Spleen (tissue), 11 donors: ENCODE measurements around the gene TRPC4AP. TPM values are rescaled to one million over a fixed set of nuclear protein-coding genes. Genes with fewer than 3 reads are reported as not detected.
"Not testable (repeated sequence)": the region's sequence is repeated elsewhere in the genome, so short reads cannot be mapped to it uniquely, and the experiment has no call there.

ENCODE experiments used
- DNase-seq: peaks from one replicate; pipeline ENCODE4 v3.0.0-alpha.2; 2020
- H3K27ac ChIP-seq, 8 donors: fragments of 200-600 bp; sonication (generic) in 7 of 8; 1 replicate in 4 of 8; 2 replicates in 4 of 8; pipeline versions ENCODE4 v1.5.0 to v1.8.0; 2016 to 2021; ENCODE audit warnings: inconsistent platforms in 4 of 8, mild to moderate bottlenecking in 4 of 8, moderate library complexity in 1 of 8
- H3K27me3 ChIP-seq, 7 donors: fragments of 200-600 bp; sonication (generic) in 6 of 7; replicated peaks in 1 of 7; 1 replicate in 4 of 7; 2 replicates in 3 of 7; pipeline versions ENCODE4 v1.5.0 to v1.8.0; 2016 to 2021; ENCODE audit warnings: inconsistent platforms in 3 of 7, mild to moderate bottlenecking in 1 of 7
- H3K36me3 ChIP-seq, 6 donors: fragments of 200-600 bp; sonication (generic) in 5 of 6; 1 replicate in 4 of 6; 2 replicates in 2 of 6; pipeline versions ENCODE4 v1.5.0 to v1.8.0; 2016 to 2021; ENCODE audit warnings: inconsistent platforms in 2 of 6
- H3K4me1 ChIP-seq, 6 donors: fragments of 200-600 bp; sonication (generic) in 5 of 6; 1 replicate in 3 of 6; 2 replicates in 3 of 6; pipeline versions ENCODE4 v1.5.0 to v1.8.0; 2016 to 2021; ENCODE audit warnings: inconsistent platforms in 3 of 6
- H3K4me3 ChIP-seq, 8 donors: fragments of 200-600 bp; sonication (generic) in 7 of 8; 1 replicate in 4 of 8; 2 replicates in 4 of 8; pipeline versions ENCODE4 v1.5.0 to v1.8.0; 2016 to 2021; ENCODE audit warnings: inconsistent platforms in 4 of 8, mild to moderate bottlenecking in 4 of 8, moderate library complexity in 2 of 8
- H3K9me3 ChIP-seq, 8 donors: fragments of 200-600 bp; sonication (generic) in 7 of 8; 1 replicate in 4 of 8; 2 replicates in 4 of 8; pipeline versions ENCODE4 v1.5.0 to v1.8.0; 2016 to 2021; ENCODE audit warnings: inconsistent platforms in 4 of 8
- POLR2A ChIP-seq, 3 donors: fragments of 450-650 bp; IDR thresholded peaks; one replicate each; pipeline ENCODE4 v1.5.1; 2017; ENCODE audit warnings: antibody characterized with exemption in 3 of 3, mild to moderate bottlenecking in 1 of 3
- POLR2AphosphoS5 ChIP-seq, 3 donors: sonication (generic); formaldehyde crosslinking; IDR thresholded peaks; one replicate each; pipeline ENCODE4 v1.5.1; 2017; ENCODE audit warnings: antibody characterized with exemption in 3 of 3
- WGBS, 5 donors: extraction: QIAGEN DNeasy Blood & Tissue Kit in 3 of 5; methylation state at CpG; one replicate each; pipeline versions ENCODE4 v1.1.5 to v1.1.7; 2013 to 2018; 5-methylcytosine and 5-hydroxymethylcytosine counted together
- intact Hi-C: fragments of 100-400 bp; cut with DNase I; formaldehyde crosslinking; loops from one replicate; pipeline ENCODE4 v1.15.0; 2023; ENCODE audit warnings: low total_unique reads
- polyA plus RNA-seq, 3 donors: library from polyadenylated mRNA; stranded (reverse); fragments of 200-250 nt; gene quantifications; one replicate each; pipeline ENCODE4 v1.2.1, GENCODE V29; 2013
- total RNA-seq, 7 donors: library from RNA; depleted of rRNA in 3 of 7; stranded (reverse); fragments of >200 nt in 3 of 7; fragmentation: NEBNext Ultra II Directional in 4 of 7; extraction: Animal tissue kit (Norgen Biotek cat#: 25700) in 4 of 7; gene quantifications; one replicate each; pipeline versions ENCODE4 v1.1.0 to v1.2.1, GENCODE V29; 2016 to 2021
- TF ChIP-seq, protein P1 (sequence below), 11 experiments: fragments of 200-600 bp in 7 of 11; fragments of 450-650 bp in 4 of 11; sonication (generic) in 4 of 11; IDR thresholded peaks in 8 of 11; conservative IDR thresholded peaks in 3 of 11; 1 replicate in 7 of 11; 2 replicates in 4 of 11; pipeline versions ENCODE4 v1.4.0 to v1.8.0; 2016 to 2021; ENCODE audit warnings: antibody characterized with exemption in 11 of 11, inconsistent platforms in 4 of 11, mild to moderate bottlenecking in 1 of 11
- donor health status: healthy with polysubstance abuse.
- donor health status: DM: no; HTN: no; CAD: no; lungs with moderate emphysema.
- donor health status: DM: no; HTN: no; CAD: no.
- donor health status: Bipolar disorder and iron deficiency.
- donor health status: healthy.
- donor health status: DM: no; HTN: no; CAD: no.
- donor health status: DM: yes; HTN: yes; CAD: no.

TRPC4AP gene
- total and polyA plus RNA-seq, 10 donors = 26.3 to 81.7 (median 64.9) TPM

DNA sequence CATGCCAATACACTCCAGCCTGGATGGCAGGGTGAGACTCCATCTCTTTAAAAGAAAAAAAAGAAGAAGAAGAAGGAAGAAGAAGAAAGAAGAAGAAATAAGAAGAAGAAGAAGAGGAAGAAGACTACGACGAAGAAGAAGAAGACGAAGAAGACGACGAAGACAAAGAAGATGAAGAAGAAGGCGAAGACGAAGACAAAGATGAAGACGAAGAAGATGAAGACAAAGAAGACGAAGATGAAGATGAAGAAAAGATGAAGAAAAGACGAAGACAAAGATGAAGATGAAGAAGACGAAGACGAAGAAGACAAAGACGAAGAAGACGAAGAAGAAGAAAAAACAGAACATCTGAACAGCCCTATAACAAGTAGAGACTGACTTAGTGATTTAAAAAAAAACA is 33.0 kb downstream of the TRPC4AP start:
- H3K9me3 ChIP-seq = no peaks in the 10 kb centered on the region
- H3K27me3 ChIP-seq = no peaks in the 10 kb centered on the region
- H3K27ac ChIP-seq = no peak overlapping the region
- intact Hi-C loops = no loop called here
- peaks cover 0 to 52% (median 27%) of the 10 kb centered on the region in 6 donors for H3K4me1 ChIP-seq
- TF ChIP-seq POLR2AphosphoS5 (IDR thresholded peaks at IDR 0.05) = no peak
- TF ChIP-seq, protein P1, sequence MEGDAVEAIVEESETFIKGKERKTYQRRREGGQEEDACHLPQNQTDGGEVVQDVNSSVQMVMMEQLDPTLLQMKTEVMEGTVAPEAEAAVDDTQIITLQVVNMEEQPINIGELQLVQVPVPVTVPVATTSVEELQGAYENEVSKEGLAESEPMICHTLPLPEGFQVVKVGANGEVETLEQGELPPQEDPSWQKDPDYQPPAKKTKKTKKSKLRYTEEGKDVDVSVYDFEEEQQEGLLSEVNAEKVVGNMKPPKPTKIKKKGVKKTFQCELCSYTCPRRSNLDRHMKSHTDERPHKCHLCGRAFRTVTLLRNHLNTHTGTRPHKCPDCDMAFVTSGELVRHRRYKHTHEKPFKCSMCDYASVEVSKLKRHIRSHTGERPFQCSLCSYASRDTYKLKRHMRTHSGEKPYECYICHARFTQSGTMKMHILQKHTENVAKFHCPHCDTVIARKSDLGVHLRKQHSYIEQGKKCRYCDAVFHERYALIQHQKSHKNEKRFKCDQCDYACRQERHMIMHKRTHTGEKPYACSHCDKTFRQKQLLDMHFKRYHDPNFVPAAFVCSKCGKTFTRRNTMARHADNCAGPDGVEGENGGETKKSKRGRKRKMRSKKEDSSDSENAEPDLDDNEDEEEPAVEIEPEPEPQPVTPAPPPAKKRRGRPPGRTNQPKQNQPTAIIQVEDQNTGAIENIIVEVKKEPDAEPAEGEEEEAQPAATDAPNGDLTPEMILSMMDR (IDR thresholded peaks at IDR 0.05 in 8 of 11, conservative IDR thresholded peaks at IDR 0.05 in 3 of 11) = no peak
- TF ChIP-seq POLR2A (IDR thresholded peaks at IDR 0.05) = no peak
- H3K36me3 ChIP-seq = peaks cover 0 to 49% (median 5%) of the 10 kb centered on the region in 6 donors
- no peak for DNase-seq
- WGBS, 5 donors = 86 to 96% (median 92%) methylated on average over 14 of the region's 14 CpGs
- H3K4me3 ChIP-seq = no peak overlapping the region

DNA sequence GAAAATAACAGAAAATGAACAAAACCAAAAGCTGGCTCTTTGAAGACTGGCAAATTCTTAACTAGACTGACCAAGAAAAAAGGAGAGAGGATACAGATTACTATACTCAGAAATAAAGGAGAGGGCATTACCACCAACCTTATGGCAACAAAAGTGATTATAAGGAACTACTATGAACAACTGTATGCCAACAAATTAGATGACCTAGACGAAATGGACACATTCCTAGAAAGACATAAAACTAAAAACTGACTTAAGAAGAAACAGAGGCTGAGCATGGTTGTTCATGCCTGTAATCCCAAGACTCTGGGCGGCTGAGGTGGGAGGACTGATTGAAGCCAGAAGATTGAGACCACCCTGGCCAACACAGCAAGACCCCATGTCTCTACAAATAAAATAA is 33.5 kb downstream of the TRPC4AP start:
- DNase-seq = no peak
- WGBS, 5 donors = 89 to 98% (median 97%) methylated on average over 2 of the region's 2 CpGs
- H3K4me1 ChIP-seq = peaks cover 0 to 49% (median 27%) of the 10 kb centered on the region in 6 donors
- no peaks in the 10 kb centered on the region for H3K9me3 ChIP-seq
- H3K27ac ChIP-seq = no peak overlapping the region
- no peak overlapping the region for H3K4me3 ChIP-seq
- intact Hi-C loops = no loop called here
- no peak for TF ChIP-seq POLR2AphosphoS5 (IDR thresholded peaks at IDR 0.05)
- no peak for TF ChIP-seq POLR2A (IDR thresholded peaks at IDR 0.05)
- TF ChIP-seq, protein P1 (IDR thresholded peaks at IDR 0.05 in 8 of 11, conservative IDR thresholded peaks at IDR 0.05 in 3 of 11) = no peak
- H3K27me3 ChIP-seq = no peaks in the 10 kb centered on the region
- peaks cover 0 to 54% (median 7%) of the 10 kb centered on the region in 6 donors for H3K36me3 ChIP-seq

DNA sequence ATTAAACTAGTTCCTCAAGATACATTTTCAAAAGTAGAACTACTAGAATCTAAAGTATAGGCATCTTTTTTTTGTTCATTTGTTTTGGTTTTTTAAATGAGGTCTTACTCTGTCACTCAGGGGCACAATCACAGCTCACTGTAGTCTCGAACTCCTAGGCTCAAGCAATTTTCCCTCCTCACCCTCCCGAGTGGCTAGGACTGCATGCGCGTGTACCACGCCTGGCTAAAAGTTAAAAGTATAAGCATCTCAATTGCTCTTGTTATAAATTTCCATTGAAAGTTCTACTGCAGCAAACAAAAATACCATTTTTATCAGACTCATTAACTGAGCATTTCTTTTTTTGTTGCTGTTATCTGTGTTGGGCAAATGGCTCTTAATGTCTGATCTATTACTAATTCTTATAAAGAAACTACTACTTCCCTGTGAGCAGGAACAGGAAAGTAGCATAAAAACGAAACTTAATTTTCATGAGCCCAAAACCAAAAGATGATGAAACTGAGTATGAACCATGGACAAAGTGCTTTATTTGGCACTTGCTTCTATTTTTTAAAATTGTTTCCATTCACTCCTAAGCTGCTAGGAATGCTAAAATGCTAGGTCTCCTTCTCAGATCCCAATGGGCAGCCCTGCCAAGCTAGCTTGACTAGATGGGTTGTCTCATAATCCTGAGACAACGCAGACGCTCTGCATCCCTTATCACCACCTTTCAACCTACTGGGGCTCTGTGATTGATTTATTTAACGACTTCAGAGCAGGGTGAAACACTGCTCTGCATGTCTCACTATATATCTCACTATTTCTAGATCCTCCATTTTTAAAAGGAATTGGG is 36.9 kb downstream of the TRPC4AP start:
- 61 to 88% (median 69%) methylated on average over 9 of the region's 9 CpGs for WGBS, 5 donors
- H3K27ac ChIP-seq = peak overlapping the region in 2 of 8 donors; percentile 4 to 42
- H3K4me3 ChIP-seq = no peak overlapping the region
- no peak for DNase-seq
- no peaks in the 10 kb centered on the region for H3K27me3 ChIP-seq
- TF ChIP-seq, protein P1 (IDR thresholded peaks at IDR 0.05 in 8 of 11, conservative IDR thresholded peaks at IDR 0.05 in 3 of 11) = no peak
- TF ChIP-seq POLR2A (IDR thresholded peaks at IDR 0.05) (no peak), POLR2AphosphoS5 (IDR thresholded peaks at IDR 0.05) (no peak)
- H3K36me3 ChIP-seq = peaks cover 0 to 68% (median 11%) of the 10 kb centered on the region in 6 donors
- intact Hi-C loops = no loop called here
- H3K9me3 ChIP-seq = no peaks in the 10 kb centered on the region
- H3K4me1 ChIP-seq = peaks cover 0 to 27% (median 15%) of the 10 kb centered on the region in 6 donors

DNA sequence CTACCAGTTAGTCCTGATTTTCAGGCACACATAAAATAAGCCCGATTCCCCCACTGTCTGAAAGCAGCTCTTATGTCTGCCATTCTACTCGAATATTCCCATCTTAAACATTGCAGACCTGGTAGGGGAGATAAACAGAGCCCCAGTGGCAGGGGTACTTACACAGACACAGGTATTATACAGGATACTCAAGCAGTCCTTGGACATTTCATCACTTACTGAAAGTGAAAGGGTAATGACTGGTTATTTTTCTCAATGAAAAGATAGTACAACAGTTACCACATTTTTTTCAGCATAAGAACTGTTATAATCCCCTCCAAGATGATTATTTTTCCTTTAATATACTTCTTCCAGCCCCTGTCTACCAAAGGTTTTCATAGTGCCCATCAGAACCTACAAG is 37.8 kb downstream of the TRPC4AP start:
- no peak overlapping the region for H3K27ac ChIP-seq
- H3K4me1 ChIP-seq = peaks cover 0 to 27% (median 15%) of the 10 kb centered on the region in 6 donors
- H3K4me3 ChIP-seq = no peak overlapping the region
- 78 to 96% (median 92%) methylated on average over 2 of the region's 2 CpGs for WGBS, 5 donors
- peaks cover 0 to 77% (median 15%) of the 10 kb centered on the region in 6 donors for H3K36me3 ChIP-seq
- no peak for DNase-seq
- intact Hi-C loops = no loop called here
- TF ChIP-seq, protein P1 (IDR thresholded peaks at IDR 0.05 in 8 of 11, conservative IDR thresholded peaks at IDR 0.05 in 3 of 11) = no peak
- no peak for TF ChIP-seq POLR2A (IDR thresholded peaks at IDR 0.05)
- TF ChIP-seq POLR2AphosphoS5 (IDR thresholded peaks at IDR 0.05) = no peak
- no peaks in the 10 kb centered on the region for H3K27me3 ChIP-seq
- H3K9me3 ChIP-seq = no peaks in the 10 kb centered on the region

DNA sequence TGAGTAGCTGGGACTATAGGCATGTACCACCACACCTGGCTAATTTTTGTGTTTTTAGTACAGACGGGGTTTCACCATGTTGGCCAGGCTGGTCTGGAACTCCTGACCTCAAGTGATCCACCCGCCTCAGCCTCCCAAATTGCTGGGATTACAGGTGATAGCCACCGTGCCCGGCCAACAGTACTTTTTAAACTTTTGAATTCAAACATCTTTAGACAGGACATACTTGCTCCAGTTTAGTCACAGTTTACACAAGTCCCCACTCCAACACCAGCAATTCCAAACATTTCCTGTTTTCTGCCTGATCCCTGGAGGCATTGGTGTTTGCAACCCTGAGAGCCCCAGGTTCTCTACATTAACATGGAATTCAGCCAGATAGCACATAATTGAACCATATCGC is 40.0 kb downstream of the TRPC4AP start:
- 86 to 100% (median 93%) methylated on average over 5 of the region's 5 CpGs for WGBS, 5 donors
- H3K27ac ChIP-seq, DNase-seq, H3K9me3 ChIP-seq, H3K27me3 ChIP-seq, intact Hi-C loops, H3K4me3 ChIP-seq: not testable (repeated sequence)
- H3K4me1 ChIP-seq = peaks cover 0 to 23% (median 12%) of the 10 kb centered on the region in 6 donors
- H3K36me3 ChIP-seq = peaks cover 7 to 92% (median 37%) of the 10 kb centered on the region in 6 donors
